Activated naive CD4-positive, alpha-beta T cell treated with anti-CD3 and anti-CD28 coated beads, Interleukin-2, amount 50 U/mL, for 24 hours (primary cell): ENCODE data around the gene RNF207.

Experiments
- H3K27ac Mint-ChIP-seq: one replicate; pipeline ENCODE4 v1.8.0; 2021; ENCODE audit warnings: mild to moderate bottlenecking, mixed read lengths
- H3K27me3 Mint-ChIP-seq: one replicate; pipeline ENCODE4 v1.8.0; 2021; ENCODE audit warnings: mixed read lengths
- H3K36me3 Mint-ChIP-seq: one replicate; pipeline ENCODE4 v1.8.0; 2021; ENCODE audit warnings: mixed read lengths
- H3K4me1 Mint-ChIP-seq: one replicate; pipeline ENCODE4 v1.8.0; 2021; ENCODE audit warnings: mixed read lengths
- H3K4me3 Mint-ChIP-seq: one replicate; pipeline ENCODE4 v1.8.0; 2021; ENCODE audit warnings: mild to moderate bottlenecking, mixed read lengths
- H3K9me3 Mint-ChIP-seq: one replicate; pipeline ENCODE4 v1.8.0; 2021; ENCODE audit warnings: mixed read lengths

The RNF207 gene

GRCh38 chr1:6205849-6206519, at the start of gene RNF207:
Gene RNF207 (plus strand): TSS chr1:6206119. CDS start chr1:6206536, 417 bp downstream.
- no peak within 1 kb of the TSS for H3K27ac Mint-ChIP-seq
- peak within 1 kb of the TSS; percentile 80 for H3K4me3 Mint-ChIP-seq
- no peaks in the 10 kb centered on the region for H3K36me3 Mint-ChIP-seq
- H3K4me1 Mint-ChIP-seq = peaks cover 5% of the 10 kb centered on the region
- H3K9me3 Mint-ChIP-seq = no peaks in the 10 kb centered on the region
- H3K27me3 Mint-ChIP-seq = peaks cover 15% of the 10 kb centered on the region

DNA sequence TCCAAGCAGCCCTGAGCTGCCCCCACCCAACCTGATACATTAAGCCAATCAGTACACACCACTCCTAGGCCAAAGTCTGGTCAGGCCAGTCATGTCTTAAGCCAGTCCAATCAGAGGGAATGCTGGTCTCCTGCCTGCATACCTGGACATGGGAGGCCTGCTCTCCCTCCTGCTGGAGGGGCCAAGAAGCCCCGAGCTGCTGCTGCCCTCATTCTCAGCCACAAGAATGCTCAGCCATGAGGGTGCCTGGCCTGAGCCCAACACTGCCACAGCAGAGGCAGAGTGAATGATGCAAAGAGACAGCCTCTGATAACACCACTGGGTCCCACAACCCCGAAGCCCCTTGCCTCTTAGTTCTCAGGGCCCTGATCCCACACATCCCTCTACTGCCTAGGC, 48.8 kb upstream of the RNF207 start:
- Mint-ChIP-seq H3K9me3 (no peaks in the 10 kb centered on the region), H3K36me3 (no peaks in the 10 kb centered on the region), H3K4me1 (no peaks in the 10 kb centered on the region), H3K27ac (no peak overlapping the region), H3K27me3 (peaks cover 14% of the 10 kb centered on the region), H3K4me3 (no peak overlapping the region)

DNA sequence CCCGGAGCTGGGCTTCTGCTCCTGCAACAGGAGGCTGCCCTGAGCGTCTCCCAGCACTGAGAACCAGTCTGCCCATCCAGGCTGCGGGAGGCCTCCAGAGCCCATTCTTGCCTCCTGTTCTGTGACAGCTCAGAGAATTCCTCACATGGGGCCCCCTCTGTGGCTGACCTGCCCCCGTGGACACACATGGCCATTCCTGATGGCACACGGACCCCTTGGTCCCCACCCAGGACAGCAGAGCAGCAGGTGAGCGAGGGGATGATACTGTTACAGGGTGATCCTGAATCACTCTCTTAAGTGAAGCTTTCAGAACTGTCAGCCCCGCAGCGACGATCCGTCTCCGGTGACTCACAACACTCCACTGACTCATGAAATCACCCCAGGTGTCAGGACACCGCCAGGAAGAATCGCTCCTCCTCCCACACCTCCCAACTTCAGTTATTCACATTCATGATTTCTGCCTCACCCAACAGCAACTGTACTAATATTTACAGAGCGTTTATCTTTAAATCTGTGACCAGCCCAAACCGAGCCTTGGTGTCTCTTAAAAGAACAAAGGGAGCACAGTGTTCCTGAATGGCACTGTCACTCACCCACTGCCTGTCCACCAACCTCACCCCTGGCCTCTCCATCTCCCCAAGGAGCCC, 48.3 kb upstream of the RNF207 start:
- H3K36me3 Mint-ChIP-seq = no peaks in the 10 kb centered on the region
- no peak overlapping the region for H3K27ac Mint-ChIP-seq
- no peaks in the 10 kb centered on the region for H3K9me3 Mint-ChIP-seq
- no peak overlapping the region for H3K4me3 Mint-ChIP-seq
- peaks cover 14% of the 10 kb centered on the region for H3K27me3 Mint-ChIP-seq
- no peaks in the 10 kb centered on the region for H3K4me1 Mint-ChIP-seq

DNA sequence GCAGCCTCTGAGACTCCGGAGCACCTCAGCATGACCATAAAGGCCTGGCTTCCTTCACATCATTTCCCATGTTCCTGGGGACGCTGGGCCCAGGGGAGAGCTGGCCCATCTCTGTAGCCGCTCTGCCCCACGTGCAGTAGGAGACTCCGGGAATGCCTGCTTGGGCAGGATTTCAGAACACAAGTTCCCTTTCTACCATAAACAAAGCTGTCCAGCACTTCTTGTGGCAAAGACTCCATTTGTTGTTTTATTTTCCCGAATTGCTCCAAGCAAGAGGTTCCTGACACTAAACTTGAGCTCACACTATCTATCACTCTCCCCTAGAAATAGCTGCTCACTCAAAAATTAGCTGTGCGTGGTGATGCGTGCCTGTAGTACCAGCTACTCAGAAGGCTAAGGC, 47.7 kb upstream of the RNF207 start:
- no peaks in the 10 kb centered on the region for H3K4me1 Mint-ChIP-seq
- no peaks in the 10 kb centered on the region for H3K36me3 Mint-ChIP-seq
- H3K4me3 Mint-ChIP-seq = no peak overlapping the region
- H3K27ac Mint-ChIP-seq = no peak overlapping the region
- H3K9me3 Mint-ChIP-seq = no peaks in the 10 kb centered on the region
- H3K27me3 Mint-ChIP-seq = peaks cover 14% of the 10 kb centered on the region

GRCh38 chr1:6162341-6162740, 43.6 kb upstream of the RNF207 start:
- Mint-ChIP-seq H3K27me3 (peaks cover 14% of the 10 kb centered on the region), H3K9me3 (no peaks in the 10 kb centered on the region), H3K4me1 (no peaks in the 10 kb centered on the region), H3K36me3 (no peaks in the 10 kb centered on the region), H3K27ac (no peak overlapping the region), H3K4me3 (no peak overlapping the region)

GRCh38 chr1:6162773-6163172, 43.1 kb upstream of the RNF207 start:
- H3K4me3 Mint-ChIP-seq = no peak overlapping the region

GRCh38 chr1:6163191-6163972, 42.5 kb upstream of the RNF207 start:
- Mint-ChIP-seq H3K9me3 (no peaks in the 10 kb centered on the region), H3K4me1 (no peaks in the 10 kb centered on the region), H3K4me3 (no peak overlapping the region), H3K27me3 (peaks cover 10% of the 10 kb centered on the region), H3K36me3 (no peaks in the 10 kb centered on the region), H3K27ac (no peak overlapping the region)

More at GRCh38 chr1:6162773-6163172, 43.1 kb upstream of the RNF207 start:
- Mint-ChIP-seq H3K36me3 (no peaks in the 10 kb centered on the region), H3K27ac (no peak overlapping the region), H3K27me3 (peaks cover 12% of the 10 kb centered on the region), H3K4me1 (no peaks in the 10 kb centered on the region), H3K9me3 (no peaks in the 10 kb centered on the region)

DNA sequence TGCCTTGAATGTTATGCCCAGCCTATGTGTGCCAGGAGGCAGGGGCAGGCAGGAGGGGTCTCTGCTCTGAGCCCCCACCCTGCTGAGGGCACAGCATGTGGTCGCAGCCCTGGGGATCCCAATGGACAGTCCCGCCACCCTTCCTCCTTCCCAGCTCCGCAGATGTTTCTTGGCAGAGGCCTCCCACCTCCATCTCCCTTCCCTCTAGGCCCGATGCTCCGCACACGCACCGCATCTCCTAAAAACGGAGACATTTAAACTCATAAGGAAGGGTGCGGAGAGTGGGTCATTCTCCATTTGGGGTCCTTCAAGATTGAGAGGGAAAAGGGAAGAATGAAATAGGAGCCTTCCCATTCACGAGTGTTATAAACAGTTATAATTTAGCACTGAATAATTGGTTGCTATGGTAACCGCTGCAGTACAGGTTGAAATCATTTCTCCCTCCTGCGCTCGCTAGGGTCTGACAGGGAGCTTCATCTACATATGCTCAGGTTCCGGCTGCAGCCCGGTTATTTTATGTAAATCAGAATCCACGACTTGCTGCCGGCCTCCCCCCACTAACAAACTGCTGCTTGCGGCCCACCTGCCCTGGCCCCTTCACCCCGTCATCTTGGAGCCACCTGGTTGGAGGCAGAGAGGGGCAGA, 41.8 kb upstream of the RNF207 start:
- H3K9me3 Mint-ChIP-seq = no peaks in the 10 kb centered on the region
- H3K27ac Mint-ChIP-seq = no peak overlapping the region
- no peak overlapping the region for H3K4me3 Mint-ChIP-seq
- peaks cover 10% of the 10 kb centered on the region for H3K27me3 Mint-ChIP-seq
- no peaks in the 10 kb centered on the region for H3K36me3 Mint-ChIP-seq
- no peaks in the 10 kb centered on the region for H3K4me1 Mint-ChIP-seq

DNA sequence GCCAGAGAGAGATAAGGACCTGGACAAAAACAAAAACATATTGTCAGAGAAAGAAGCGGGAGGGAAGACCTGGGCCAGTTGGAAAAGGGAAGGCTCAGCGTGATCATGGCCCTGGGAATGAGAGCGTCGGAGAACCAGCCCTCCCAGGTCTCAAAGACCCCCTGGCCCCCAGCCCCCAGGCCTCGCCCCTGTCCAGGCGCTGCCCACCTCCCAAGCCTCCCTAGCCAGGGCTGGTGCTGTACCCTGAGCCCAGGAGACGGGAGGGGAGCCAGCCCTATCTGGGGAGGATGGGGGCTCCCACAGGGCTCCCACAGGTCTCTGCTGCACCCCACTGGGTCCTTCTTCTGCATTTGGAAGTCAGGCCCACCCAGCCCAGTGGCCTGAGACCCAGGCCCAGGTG, 40.9 kb upstream of the RNF207 start:
- Mint-ChIP-seq H3K27me3 (peaks cover 10% of the 10 kb centered on the region), H3K4me3 (no peak overlapping the region)

GRCh38 chr1:6165441-6165985, 40.4 kb upstream of the RNF207 start:
- Mint-ChIP-seq H3K4me3 (no peak overlapping the region), H3K27me3 (peaks cover 10% of the 10 kb centered on the region), H3K9me3 (no peaks in the 10 kb centered on the region), H3K27ac (no peak overlapping the region), H3K4me1 (no peaks in the 10 kb centered on the region), H3K36me3 (no peaks in the 10 kb centered on the region)

More for the DNA sequence above, 40.9 kb upstream of the RNF207 start:
- Mint-ChIP-seq H3K36me3 (no peaks in the 10 kb centered on the region), H3K9me3 (no peaks in the 10 kb centered on the region), H3K27ac (no peak overlapping the region), H3K4me1 (no peaks in the 10 kb centered on the region)

GRCh38 chr1:6166221-6166620, 39.7 kb upstream of the RNF207 start:
- H3K27me3 Mint-ChIP-seq = peaks cover 6% of the 10 kb centered on the region

DNA sequence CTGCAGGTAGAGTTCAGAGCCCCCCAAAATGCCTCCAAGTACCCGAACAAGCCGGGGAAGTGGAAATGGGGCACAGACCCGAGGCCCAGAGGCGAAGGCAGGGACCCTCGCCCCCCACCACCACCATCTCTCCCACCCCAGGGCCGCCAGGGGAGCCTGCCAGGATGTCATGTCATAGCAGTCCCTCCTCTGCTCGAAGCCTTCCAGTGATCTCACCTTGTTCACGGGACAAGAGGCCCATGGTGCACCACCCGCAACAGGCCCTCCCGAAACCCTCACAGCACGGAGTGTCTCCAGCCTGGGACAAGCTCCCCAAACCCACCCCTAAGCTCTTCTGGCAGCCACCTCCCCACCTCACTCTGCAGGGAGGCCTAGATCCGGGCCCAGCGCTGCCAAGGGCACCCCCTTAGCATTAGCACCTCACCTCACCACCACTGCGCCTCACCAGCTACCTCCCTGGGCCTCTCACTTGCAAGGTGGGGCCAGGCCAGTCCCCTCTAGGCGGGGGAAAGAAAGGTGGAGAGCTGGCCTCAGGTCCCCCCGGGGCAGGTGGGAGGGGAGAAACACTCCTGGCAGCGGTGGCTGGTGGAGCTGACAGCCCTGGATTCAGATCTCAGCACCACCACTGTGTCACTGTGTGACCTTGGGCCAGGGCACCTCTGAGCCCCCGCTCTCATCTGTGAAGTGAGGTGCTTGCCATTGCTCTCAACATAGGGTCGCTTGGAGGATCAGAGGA, 39.1 kb upstream of the RNF207 start:
- H3K27me3 Mint-ChIP-seq = peaks cover 7% of the 10 kb centered on the region

More at GRCh38 chr1:6166221-6166620, 39.7 kb upstream of the RNF207 start:
- Mint-ChIP-seq H3K27ac (no peak overlapping the region), H3K4me1 (no peaks in the 10 kb centered on the region), H3K9me3 (no peaks in the 10 kb centered on the region), H3K4me3 (no peak overlapping the region), H3K36me3 (no peaks in the 10 kb centered on the region)

DNA sequence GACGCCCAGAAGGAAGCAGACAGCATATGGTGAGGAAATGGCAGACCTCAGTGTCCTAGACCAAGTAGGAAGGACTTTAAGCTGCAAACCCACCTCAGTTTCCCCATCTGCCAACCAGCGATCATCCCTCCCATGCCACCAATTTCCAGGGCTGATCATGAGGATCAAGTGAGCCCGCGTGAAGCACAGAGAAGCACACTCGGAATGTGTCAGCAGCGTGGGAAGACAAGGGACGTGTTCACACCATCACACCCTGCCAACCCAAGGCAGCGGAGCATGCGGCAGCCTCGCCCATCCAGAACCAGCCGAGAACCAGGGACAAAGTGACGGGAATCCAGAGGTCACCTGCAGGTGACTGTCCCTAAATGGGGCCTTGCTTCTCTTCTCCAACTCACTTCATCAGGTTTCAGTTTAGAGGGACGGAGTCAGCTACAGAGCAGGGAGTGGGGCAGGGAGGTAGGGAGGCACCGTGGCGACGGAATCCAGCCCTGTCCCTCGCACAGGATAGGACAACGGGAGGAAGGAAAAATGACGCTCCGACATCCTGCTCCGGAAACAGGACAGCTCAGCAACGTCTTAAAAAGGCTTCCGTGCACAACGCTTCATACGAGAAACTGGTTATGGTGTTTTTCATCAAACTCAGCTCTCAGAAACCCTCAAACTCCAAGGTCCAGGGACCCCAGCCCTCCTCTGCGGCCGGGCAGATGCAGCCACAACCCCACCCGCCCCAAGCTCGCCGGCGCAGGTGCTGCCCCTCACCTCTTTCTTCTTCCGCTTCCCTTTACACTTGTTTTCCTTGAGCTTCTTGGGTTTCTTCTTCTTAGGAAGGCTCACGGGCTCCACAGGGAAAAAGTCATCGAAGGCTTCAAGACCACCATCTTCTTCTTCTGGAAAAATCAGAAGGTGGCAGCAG, 38.3 kb upstream of the RNF207 start:
- H3K27me3 Mint-ChIP-seq = peaks cover 8% of the 10 kb centered on the region
- H3K4me3 Mint-ChIP-seq = no peak overlapping the region
- no peaks in the 10 kb centered on the region for H3K36me3 Mint-ChIP-seq
- H3K4me1 Mint-ChIP-seq = no peaks in the 10 kb centered on the region
- H3K9me3 Mint-ChIP-seq = no peaks in the 10 kb centered on the region
- no peak overlapping the region for H3K27ac Mint-ChIP-seq

More for the DNA sequence above, 39.1 kb upstream of the RNF207 start:
- Mint-ChIP-seq H3K4me1 (no peaks in the 10 kb centered on the region), H3K4me3 (no peak overlapping the region), H3K27ac (no peak overlapping the region), H3K36me3 (no peaks in the 10 kb centered on the region), H3K9me3 (no peaks in the 10 kb centered on the region)

- Mint-ChIP-seq H3K4me1 (no peaks in the 10 kb centered on the region), H3K36me3 (no peaks in the 10 kb centered on the region), H3K27me3 (peaks cover 9% of the 10 kb centered on the region), H3K9me3 (no peaks in the 10 kb centered on the region), H3K27ac (no peak overlapping the region), H3K4me3 (no peak overlapping the region)
These were observed 36.9 kb upstream of the RNF207 start for GRCh38 chr1:6168947-6169586.
